Fibroblast of the aortic adventitia (primary cell): Measurements from ENCODE around the gene RING1. TPM values are rescaled to one million over a fixed set of nuclear protein-coding genes. Genes with fewer than 3 reads are reported as not detected.
A peak's percentile ranks its signal among the peaks of the same experiment; 100 is the strongest.
"Not testable (repeated sequence)": the region's sequence is repeated elsewhere in the genome, so short reads cannot be mapped to it uniquely, and the experiment has no call there.

Source experiments
- DNase-seq: peaks from one replicate; pipeline ENCODE4 v3.0.0-alpha.2; 2010; ENCODE audit warnings: low read depth
- H3K4me3 ChIP-seq: 2 replicates; pipeline ENCODE4 v1.5.1; 2011; ENCODE audit warnings: low read depth, mild to moderate bottlenecking, control low read depth, low read length, moderate library complexity
- total RNA-seq: library from RNA; depleted of rRNA; stranded (reverse); fragments of >200 nt; gene quantifications from 2 replicates; pipeline ENCODE4 v1.2.3, GENCODE V29; 2012; ENCODE audit warnings: low replicate concordance
- TF ChIP-seq, protein P1 (sequence below): IDR thresholded peaks from 2 replicates; pipeline ENCODE4 v1.5.1; 2011; ENCODE audit warnings: mild to moderate bottlenecking, low read length, control low read depth, inconsistent platforms; ENCODE audit not compliant: insufficient read depth

RING1 gene
- total RNA-seq, 1 donor = 28.9 TPM

DNA sequence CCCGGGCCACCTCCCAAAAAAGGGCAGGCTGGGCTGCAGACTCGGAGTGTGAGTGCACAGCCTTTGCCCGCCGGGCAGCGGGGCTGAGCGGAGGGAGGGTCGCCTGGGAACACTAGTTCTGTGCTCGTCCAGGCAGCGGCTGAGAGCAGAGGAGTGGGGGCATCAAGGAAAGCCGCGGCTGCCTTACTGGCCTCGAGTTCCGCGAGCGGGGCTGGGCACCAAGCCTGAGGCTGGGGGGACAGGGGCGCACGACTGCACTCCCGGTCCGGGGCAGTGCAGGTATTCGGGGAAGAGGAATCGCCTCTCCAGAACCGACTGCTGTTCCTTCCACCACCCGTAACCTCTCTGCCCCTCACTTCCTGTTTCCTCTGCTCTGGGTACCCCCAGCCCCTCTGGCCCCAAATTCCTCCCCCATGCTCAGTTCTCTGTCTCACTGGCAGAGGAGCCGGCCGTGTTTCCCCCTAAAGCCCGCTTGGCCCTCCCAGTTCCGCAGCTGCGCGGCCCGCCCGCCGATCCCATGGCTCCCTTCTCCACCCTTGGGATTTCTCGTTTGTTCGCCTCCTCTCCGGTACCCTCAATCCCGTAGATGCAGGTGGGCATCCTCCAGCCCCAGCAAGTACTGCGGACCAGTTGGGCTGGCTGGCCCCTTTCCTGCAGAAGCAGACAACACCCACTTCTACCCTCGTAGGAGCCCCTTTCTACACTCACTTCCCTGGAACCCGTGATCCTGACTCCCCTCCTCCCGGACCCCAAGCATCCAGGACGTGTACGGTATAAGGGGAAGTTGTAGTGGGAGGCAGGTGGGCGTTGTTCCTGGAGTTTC, 5.1 kb downstream of the RING1 start:
- no peak for DNase-seq
- peak overlapping the region; percentile 69 for H3K4me3 ChIP-seq

DNA sequence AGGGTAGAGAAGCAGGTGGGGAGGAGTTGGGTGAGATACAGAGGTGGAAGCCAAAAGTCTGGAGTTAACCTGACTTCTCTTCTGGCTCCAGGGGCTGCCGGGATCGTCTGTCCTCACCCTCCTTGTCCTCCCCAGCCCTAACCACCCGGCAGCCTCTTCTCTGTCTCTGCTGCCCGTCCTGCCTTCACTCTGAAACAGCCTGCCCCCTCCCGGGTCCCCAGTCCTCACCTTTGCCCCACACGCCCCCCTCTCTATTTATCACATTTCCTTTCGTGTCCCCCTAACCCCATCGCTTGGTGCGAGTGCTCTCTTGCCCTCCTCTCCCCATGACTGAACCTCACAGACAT, 5.7 kb downstream of the RING1 start:
- no peak for DNase-seq
- peak overlapping the region; percentile 69 for H3K4me3 ChIP-seq
- TF ChIP-seq, protein P1, sequence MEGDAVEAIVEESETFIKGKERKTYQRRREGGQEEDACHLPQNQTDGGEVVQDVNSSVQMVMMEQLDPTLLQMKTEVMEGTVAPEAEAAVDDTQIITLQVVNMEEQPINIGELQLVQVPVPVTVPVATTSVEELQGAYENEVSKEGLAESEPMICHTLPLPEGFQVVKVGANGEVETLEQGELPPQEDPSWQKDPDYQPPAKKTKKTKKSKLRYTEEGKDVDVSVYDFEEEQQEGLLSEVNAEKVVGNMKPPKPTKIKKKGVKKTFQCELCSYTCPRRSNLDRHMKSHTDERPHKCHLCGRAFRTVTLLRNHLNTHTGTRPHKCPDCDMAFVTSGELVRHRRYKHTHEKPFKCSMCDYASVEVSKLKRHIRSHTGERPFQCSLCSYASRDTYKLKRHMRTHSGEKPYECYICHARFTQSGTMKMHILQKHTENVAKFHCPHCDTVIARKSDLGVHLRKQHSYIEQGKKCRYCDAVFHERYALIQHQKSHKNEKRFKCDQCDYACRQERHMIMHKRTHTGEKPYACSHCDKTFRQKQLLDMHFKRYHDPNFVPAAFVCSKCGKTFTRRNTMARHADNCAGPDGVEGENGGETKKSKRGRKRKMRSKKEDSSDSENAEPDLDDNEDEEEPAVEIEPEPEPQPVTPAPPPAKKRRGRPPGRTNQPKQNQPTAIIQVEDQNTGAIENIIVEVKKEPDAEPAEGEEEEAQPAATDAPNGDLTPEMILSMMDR = no peak

More for the DNA sequence above, 5.1 kb downstream of the RING1 start:
- TF ChIP-seq, protein P1 = no peak

DNA sequence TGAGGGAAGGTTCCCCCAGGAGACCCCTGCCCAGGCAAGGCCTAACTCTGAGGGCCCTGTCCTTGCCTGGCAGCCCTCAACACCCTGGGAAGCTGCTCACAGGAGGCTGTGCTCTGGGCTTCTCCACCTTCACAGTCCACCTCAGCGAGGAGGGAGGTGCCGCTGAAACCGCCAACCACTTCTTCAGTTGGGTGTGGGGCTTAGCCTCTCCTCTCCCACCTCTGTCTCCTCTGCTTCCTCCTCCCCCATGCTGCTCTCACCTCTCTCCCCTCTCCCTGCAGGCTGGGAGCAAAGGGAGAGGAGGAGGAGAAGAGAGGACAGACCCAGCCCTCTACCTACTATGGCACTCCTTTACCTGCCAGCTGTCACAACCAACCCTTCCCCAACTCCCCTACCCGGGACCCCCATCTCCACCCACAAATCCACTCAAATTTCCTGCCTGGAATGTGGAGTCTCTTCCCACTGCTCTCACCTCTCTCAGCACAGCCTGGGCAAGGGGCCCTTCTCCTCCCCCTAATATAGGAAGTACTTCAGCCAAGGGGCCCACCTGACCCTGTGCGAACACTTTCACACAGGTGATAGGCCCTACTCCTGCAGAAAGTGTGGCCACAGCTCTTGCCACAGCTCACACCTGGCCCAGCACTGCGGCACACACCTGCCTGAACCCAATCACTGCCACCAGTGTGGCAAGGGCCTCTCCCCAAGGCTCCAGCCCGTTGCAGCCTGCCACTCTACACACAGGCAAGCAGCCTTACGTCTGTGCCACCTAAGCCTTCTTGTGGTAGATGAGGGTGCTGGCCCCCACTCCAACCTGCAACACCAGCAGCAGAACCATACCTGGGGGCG, 7.2 kb downstream of the RING1 start:
- no peak for DNase-seq
- TF ChIP-seq, protein P1 = no peak
- no peak overlapping the region for H3K4me3 ChIP-seq

DNA sequence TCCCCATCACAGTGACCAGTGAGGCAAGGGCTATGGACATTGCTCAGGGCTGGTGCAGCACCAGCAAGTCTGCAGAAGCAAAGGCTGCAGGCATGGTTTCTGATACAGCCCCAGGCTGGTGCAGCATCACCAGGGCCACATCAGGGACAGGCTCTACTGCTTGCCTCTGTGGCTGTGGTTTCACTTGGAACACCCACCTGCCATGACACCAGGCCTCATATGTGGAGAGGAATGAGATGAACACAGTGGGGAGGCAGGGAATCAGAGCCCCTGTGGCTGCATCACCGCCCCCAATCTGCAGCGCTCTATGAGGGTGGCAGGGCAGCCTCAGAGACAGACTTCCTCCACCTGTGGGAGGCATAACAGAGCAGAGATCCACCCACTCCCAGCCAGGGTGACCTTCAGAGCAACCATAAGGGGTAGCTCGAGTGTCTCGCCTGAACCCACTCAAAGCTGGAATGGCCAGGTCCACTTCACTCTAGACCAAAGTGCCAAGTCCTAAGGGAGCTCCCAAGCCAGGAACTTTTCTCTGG, 7.9 kb downstream of the RING1 start:
- TF ChIP-seq, protein P1 = no peak
- no peak for DNase-seq
- H3K4me3 ChIP-seq = no peak overlapping the region

DNA sequence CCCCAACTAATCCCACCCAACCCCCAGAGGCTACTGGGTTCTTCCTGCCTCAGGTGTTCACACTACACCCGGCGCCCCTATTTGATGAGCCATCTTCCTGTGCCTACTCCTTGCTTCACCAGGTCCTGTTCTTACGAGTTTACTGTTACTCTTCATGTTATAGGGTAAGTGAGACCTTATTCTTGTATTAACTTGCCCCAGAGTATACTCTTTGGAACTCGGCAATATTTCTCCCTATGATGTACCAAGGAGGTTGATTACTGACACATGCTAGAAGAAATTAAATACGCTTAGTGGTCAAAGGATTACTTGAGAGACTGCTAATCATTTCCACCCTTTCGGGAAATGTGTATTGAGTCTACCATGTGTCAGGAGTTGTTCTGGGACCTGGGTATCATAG, 8.9 kb downstream of the RING1 start:
- H3K4me3 ChIP-seq = no peak overlapping the region
- TF ChIP-seq, protein P1 = no peak
- no peak for DNase-seq

DNA sequence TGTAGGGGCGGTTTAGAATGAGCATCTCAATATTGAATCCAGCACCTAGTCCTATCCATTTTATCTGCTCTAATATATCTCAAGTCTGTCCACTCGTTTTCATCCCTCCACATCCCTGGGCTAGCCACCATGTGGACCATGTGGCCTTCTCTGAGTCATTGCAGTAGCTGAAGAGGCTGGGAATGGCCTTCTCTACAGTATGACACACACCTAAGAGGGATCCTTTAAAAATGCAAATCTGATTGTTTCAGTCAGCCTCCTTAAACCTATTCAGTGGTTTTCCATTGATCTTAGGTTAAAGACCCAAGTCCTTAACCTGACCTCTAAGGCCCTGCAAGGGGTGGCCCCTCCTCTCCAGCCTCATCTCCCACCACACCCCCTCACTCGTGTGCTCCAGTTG, 9.4 kb downstream of the RING1 start:
- TF ChIP-seq, protein P1 = no peak
- DNase-seq = no peak
- no peak overlapping the region for H3K4me3 ChIP-seq

DNA sequence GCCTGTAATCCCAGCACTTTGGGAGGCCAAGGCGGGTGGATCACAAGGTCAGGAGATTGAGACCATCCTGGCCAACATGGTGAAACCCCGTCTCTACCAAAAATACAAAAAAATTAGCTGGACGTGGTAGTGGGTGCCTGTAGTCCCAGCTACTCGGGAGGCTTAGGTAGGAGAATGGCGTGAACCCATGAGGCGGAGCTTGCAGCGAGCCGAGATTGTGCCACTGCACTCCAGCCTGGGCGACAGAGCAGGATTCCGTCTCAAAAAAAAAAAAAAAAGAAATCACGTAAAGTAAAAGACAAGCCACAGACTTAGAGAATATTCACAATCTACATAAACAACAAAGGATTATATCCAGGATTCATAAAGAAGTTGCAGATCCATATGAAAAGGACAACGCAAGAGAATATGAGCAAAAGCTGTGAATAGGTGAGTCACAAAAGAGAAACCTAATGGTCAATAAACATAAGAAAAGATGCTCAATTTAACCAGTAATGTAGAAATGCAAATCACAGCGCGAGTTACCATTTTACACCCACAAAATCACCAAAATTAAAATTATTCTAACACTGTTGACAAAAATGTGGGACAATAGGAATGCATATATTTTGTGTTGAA, 18.3 kb downstream of the RING1 start:
- H3K4me3 ChIP-seq, DNase-seq: not testable (repeated sequence)
